M059J (cell line): ENCODE results near the gene ZNF146. TPM values are rescaled to one million over a fixed set of nuclear protein-coding genes. Genes with fewer than 3 reads are reported as not detected.
"Not testable (repeated sequence)": the region's sequence is repeated elsewhere in the genome, so short reads cannot be mapped to it uniquely, and the experiment has no call there.

ENCODE experiments used
- DNase-seq: peaks from one replicate; pipeline ENCODE4 v3.0.0-alpha.2; 2012; ENCODE audit warnings: low read depth
- total RNA-seq: library from RNA; depleted of rRNA; stranded (reverse); fragments of >200 nt; shearing (Covaris generic); gene quantifications from 2 replicates; pipeline ENCODE4 v1.2.3, GENCODE V29; 2014

ZNF146 gene
- total RNA-seq, 1 experiment from 2014 or later, result 95.5 TPM

GRCh38 chr19:36233626-36234025, 18.7 kb downstream of the ZNF146 start:
- not testable (repeated sequence) for DNase-seq

GRCh38 chr19:36236304-36236945, 21.5 kb downstream of the ZNF146 start:
- no peak for DNase-seq

GRCh38 chr19:36236946-36237310, 22.0 kb downstream of the ZNF146 start:
- no peak for DNase-seq

GRCh38 chr19:36244066-36244465, 29.2 kb downstream of the ZNF146 start:
- DNase-seq, result no peak

- no peak for DNase-seq
Measured at GRCh38 chr19:36245210-36246005, 30.5 kb downstream of the ZNF146 start.

GRCh38 chr19:36246006-36246481, 31.1 kb downstream of the ZNF146 start:
- no peak for DNase-seq

GRCh38 chr19:36252047-36252446, 37.1 kb downstream of the ZNF146 start:
- DNase-seq, result no peak

- DNase-seq, result no peak
Measured at GRCh38 chr19:36254848-36255247, 39.9 kb downstream of the ZNF146 start.

GRCh38 chr19:36255316-36255715, 40.4 kb downstream of the ZNF146 start:
- no peak for DNase-seq

GRCh38 chr19:36256064-36256463, 41.2 kb downstream of the ZNF146 start:
- no peak for DNase-seq

- DNase-seq, result no peak
Measured at GRCh38 chr19:36256853-36257519, 42.1 kb downstream of the ZNF146 start.

GRCh38 chr19:36257520-36257876, 42.6 kb downstream of the ZNF146 start:
- no peak for DNase-seq

- DNase-seq, result no peak
Measured at GRCh38 chr19:36258028-36258875, 43.3 kb downstream of the ZNF146 start.

GRCh38 chr19:36259211-36259610, 44.3 kb downstream of the ZNF146 start:
- DNase-seq, result no peak

GRCh38 chr19:36265064-36265463, 50.2 kb downstream of the ZNF146 start:
- no peak for DNase-seq

GRCh38 chr19:36265856-36266374, 51.0 kb downstream of the ZNF146 start:
- no peak for DNase-seq

- no peak for DNase-seq
Measured at GRCh38 chr19:36266375-36266961, 51.6 kb downstream of the ZNF146 start.

- DNase-seq, result no peak
Measured at GRCh38 chr19:36267061-36267845, 52.3 kb downstream of the ZNF146 start.

- DNase-seq, result not testable (repeated sequence)
Measured at GRCh38 chr19:36268081-36268480, 53.2 kb downstream of the ZNF146 start.

- DNase-seq, result not testable (repeated sequence)
Measured at GRCh38 chr19:36268591-36268990, 53.7 kb downstream of the ZNF146 start.
